HG02884 (cell line): ENCODE data around the gene RGL2.
"Not testable (repeated sequence)": the region's sequence is repeated elsewhere in the genome, so short reads cannot be mapped to it uniquely, and the experiment has no call there.

ENCODE experiments used
- ATAC-seq: cut with Tn5 transposase; IDR thresholded peaks from one replicate; pipeline ENCODE4 v1.9.1; 2021; ENCODE audit warnings: mild to moderate bottlenecking, moderate library complexity; ENCODE audit not compliant: unreplicated experiment

The RGL2 gene

DNA sequence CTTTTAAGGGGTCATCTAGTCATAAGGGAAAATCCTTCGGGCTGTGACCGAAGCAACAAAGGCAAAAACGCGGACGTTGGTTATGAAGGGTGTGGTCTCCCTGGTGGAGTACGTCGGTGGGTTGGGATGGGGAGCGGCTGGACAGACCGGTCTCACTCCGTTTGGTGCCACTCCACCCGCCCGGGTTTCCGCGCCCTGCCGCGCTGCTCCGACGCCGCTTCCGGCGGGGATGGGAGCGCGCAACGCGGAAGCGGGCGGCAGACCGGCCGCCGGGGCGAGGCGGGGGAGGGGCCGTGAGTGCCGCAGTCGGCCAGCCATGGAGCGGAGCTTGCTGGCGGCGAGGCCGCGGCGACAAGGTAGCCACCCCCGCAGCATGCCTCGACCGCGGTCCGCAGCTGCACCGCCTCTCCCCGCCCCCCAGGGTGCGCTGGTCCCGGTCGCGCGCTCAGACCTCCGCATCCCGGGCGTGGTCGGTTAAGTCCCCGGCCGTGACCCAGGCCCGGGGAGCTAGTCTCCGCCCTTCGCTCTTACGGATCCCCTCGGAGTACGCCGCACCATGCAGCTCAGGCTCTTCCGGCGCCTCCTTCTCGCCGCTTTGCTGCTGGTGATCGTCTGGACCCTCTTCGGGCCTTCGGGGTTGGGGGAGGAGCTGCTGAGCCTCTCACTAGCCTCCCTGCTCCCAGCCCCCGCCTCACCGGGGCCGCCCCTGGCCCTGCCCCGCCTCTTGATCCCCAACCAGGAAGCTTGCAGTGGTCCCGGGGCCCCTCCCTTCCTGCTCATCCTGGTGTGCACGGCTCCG lies 21.7 kb downstream of the RGL2 start, which contains the start of gene B3GALT4:
TSS of gene B3GALT4 (plus strand) at position 260 of the 799 bp plus-strand sequence. CDS start at position 557, 297 bp downstream.
- ATAC-seq, result peak; percentile 43

DNA sequence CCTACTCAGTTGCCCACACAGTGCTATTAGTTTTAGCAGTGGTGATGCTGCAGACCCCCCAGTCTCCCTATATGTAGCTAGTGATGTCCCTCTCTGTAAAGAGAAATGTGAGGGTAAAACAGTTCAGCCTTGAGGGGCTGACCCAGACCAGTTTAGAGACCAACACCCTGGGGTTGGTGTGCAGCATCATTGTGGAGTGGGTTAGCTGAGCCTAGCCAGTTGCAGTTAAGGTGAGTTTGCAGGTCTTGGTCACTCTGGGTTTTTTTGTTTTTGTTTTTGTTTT lies 22.2 kb downstream of the RGL2 start:
- ATAC-seq, result no peak

DNA sequence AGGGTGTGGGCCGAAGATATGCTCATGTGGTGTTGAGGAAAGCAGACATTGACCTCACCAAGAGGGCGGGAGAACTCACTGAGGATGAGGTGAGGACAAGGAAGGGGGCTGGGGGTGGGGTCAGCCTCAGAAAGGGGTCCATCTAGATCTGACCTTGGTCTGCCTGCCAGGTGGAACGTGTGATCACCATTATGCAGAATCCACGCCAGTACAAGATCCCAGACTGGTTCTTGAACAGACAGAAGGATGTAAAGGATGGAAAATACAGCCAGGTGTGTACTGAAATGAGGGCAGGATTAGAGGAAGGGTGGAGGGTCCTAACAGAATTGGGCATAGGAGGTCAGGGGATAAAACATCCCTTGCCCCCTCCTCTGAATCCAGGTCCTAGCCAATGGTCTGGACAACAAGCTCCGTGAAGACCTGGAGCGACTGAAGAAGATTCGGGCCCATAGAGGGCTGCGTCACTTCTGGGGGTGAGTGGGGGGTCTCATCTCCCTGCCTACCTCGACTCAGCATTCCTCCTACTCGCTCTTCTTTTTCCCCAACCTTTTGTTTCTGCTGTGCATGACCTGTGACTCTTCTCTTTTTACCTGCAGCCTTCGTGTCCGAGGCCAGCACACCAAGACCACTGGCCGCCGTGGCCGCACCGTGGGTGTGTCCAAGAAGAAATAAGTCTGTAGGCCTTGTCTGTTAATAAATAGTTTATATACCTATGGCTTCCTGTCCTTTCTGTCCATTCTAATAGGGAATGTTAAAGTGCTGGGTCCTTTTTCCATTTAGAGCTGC lies 22.8 kb downstream of the RGL2 start:
- ATAC-seq, result not testable (repeated sequence)

DNA sequence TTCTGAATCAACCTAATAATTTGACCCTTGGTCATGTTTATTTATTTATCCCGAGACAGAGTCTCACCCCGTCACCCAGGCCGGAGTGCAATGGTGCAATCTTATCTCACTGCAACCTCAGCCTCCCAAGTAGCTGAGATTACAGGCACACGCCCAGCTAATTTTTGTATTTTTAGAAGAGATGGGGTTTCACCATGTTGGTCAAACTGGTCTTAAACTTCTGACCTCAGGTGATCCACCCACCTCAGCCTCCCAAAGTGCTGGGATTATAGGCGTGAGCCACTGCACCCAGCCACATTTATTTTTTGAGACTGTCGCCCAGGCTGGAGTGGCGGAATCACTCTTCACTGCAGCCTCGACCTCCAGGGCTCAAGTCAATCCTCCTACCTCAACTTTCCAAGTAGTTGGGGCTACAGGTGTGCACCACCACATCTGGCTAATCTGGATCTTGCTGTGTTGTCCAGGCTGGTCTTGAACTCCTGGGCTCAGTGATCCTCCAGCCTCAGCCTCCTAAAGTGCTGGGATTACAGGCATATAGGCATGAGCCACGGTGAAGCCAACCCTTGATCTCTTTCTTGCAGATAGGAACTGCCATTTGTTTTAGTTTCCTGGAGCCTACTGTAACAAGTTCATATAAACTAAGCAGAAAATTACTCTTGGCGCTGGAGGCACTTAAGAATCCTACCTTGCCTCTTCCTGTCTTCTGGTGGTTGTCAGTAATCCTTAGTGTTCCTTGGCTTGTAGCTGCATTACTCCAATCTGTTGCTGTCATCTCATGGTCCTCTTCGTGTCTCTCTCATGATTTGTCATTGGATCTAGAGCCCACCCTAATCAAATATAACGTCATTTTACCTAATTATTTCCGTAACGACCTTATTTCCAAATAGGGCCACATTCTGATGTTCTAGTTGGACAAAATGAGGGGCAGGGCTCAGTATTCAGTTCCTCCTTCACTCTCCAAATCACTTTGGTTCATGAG lies 24.5 kb downstream of the RGL2 start:
- no peak for ATAC-seq

DNA sequence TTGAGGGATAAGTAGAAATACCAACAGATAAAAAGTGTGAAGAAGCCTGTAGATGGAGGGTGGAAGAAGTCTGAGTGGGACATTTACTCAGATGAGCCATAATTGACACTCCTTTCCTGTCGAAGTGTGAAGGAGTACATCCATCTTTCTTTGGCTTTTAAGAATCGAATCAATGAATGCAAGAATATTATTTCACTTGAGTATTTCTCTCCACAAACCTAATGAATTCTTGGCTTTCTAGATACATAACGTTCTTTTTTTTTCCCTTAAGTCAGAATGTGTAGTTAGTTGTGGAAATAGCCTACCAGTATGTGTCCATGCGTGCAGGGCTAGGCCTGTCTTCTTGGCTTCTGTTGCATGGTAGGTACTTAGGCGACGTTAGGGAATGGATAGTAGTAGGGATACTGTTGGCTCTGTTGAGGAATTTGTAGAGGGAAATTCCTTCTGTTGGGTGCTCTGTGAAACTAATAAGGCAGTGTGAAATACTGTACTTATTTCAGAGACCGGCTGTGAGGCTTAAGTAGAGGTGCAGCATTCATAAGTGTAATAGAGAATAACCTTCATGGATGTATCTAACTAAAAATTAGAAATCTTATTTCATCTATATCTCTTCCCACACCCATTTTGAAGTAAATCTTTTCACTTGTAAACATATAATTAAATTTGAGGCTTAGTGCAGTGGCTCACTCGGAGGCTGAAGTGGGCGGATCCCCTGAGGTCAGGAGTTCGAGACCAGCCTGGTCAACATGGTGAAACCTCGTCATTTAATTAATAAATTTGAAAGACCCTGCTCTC lies 25.4 kb downstream of the RGL2 start:
- no peak for ATAC-seq

DNA sequence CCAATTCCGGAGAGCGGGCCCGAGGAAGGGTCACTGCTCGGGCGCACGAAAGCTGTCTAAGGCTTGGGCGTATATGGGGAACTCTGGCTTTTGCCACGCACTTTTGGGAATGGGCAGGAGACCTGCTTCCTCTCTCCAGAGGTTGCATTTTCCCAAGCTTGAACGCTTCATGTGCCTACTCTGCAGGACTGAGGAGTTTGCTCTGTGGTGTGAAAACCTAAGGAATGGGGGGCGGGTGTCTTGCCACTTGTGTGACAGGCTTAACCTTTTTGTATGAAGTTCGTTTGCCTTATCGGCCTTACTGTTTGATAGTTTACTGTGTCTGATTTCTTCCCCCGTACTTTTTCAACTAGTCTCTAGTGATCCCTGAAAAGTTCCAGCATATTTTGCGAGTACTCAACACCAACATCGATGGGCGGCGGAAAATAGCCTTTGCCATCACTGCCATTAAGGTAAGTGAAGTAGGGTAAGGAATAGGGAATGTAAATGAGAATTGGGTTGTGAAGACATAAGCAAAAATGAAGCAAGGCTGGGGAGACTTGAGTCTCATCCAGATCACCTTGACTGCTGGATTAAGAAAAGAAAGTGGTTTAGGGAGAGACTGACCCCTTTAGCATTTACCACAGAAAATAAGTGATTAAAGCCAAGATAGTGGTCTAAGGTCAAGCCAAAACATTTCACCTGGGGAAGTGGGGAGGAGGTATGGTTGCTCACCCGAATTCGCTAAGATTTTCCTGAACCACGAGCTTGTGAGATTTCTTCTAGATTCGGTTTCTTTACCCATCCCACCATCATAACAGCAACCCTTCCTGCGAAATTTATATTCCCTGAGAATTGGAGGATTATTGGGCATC lies 26.2 kb downstream of the RGL2 start:
- no peak for ATAC-seq

DNA sequence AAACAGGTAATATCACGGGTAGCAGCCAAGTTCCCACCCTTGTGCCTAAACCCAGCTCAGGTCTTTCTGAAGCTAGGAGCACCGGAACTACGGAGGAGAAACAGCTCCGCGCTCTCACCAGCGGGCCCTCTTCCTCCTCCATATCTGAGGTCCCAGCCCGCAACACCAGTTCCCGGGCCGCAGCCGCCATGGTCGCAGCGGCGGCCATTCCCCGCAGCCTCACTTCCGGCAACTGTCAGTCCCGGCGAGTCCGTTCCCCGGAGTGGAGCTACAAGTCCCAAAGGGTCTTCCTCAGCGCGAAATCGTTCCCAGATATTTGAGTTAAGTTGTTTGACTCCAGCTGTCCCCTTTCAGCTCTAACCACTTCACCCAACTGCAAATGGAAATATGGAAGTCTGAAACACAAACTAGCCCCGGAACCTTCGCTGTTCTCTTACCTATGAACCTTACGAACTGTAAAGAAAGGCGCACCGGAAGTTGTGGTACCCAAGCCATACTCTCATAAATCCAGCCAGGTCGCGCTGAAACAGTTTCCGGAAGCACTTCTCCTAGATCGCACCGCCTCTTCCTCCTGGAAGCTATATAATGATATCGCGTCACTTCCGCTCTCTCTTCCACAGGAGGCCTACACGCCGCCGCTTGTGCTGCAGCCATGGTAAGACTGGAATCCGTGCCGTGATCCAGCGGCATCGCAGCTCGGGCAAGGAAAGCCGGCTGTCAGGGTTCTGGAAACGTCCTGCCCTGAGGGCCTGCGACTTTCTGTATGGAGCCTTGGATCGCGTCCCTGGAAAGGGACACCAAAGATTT lies 27.1 kb downstream of the RGL2 start, which contains the start of the genes RPS18 and VPS52:
TSS of gene RPS18 (plus strand) at position 608 of the 807 bp plus-strand sequence. CDS start at position 653, 45 bp downstream.
TSS of gene VPS52 (minus strand) at position 409 of the 807 bp plus-strand sequence. CDS start at position 208, 201 bp downstream.
- ATAC-seq, result peak; percentile 79

DNA sequence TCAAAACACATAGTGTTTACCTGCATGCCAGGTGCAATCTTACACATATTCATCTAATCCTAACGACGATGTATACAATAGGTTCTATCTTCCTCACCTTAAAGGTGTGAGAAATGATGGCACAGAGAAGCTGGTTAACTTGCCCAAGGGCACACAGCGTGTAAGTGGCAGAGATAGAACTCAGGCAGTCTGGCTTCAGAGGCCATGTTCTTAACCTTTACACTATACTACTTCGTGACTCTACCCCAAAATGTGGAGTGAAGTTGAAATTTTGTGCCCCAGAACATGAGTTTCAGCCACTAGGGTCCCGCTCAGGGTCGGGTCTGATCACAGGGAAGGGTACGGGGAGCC lies 27.6 kb downstream of the RGL2 start:
- ATAC-seq, result no peak

DNA sequence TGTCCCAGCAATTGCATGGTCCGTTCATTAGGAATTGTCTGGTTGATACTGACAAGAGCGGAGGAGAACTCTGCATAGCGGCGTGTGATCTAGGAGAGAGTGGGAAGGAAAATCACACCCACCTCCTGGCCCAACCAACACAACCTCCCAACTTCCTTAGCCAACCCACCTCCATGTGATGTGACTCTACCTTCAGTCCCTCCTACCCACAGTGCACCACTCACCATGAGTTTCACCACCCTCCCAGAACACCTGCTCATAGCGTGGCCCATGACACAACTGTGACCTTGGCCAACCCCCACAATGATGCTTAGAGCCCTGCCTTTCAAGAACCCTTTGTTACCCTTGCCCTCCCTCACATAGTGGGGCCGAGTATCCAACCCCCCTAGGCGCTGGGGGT lies 34.7 kb downstream of the RGL2 start:
- ATAC-seq, result no peak

DNA sequence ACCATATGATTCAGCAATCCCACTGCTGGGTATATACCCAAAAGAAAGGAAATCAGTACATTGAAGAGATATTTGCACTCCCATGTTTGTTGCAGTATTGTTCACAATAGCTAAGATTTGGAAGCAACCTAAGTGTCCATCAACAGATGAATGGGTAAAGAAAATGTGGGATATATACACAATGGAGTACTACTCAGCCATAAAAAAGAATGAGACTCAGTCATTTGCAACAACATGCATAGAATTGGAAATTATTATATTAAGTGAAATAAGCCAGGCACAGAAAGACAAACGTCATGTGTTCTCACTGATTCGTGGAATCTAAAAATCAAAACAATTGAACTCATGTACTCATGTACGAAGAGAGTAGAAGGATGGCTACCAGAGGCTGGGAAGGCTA lies 36.3 kb downstream of the RGL2 start:
- not testable (repeated sequence) for ATAC-seq

DNA sequence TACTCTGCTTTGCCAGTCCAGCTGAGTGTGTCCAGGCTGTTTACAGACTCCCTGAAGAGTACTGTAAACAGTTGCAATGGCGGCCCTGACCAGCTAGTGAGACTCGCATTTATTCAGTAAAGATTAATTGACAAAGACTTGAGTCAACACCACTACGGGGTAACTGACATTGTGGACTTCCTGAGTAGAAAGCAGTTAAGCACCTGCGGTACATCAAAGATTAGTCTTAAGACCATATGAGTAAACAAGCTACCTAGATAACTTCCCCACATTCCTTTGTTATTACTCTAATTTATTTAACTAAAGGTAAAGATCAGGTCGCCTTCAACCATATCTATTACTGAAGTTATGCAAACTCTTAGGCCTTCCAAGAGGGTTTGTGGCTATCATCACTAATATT lies 39.7 kb downstream of the RGL2 start:
- ATAC-seq, result no peak

DNA sequence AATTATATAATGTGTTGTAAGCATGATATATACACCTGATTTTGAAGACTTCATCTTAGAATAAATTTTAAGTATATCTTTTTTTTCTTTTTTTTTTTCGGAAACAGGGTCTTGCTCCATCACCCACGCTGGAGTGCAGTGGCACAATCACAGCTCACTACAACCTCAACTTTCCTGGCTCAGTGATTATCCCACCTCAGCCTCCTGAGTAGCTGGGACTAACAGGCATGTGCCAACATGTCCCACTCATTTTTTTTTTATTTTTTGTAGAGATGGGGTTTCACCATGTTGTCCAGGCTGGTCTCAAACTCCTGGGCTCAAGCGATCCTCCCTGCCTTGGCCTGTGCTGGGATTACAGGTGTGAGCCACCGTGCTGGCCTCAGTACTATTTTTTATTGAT lies 44.2 kb downstream of the RGL2 start:
- no peak for ATAC-seq

DNA sequence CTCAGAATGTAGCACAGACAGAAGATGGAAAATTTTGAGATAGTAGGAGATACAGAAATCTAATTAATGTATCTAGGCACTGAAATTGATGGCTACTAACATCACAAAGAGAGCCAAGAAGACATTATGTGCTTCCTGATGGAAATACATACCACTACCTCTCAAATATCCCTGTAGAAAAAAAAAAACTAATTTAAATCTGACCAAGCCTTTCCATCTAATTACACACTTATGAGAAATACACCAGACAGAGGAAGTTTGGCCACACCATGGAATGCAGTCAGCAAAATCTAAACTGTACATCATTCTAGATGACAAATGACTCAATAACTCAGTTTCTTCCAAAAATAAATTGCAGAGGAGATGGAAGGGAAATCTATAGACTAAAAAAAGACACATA lies 46.0 kb downstream of the RGL2 start:
- no peak for ATAC-seq

DNA sequence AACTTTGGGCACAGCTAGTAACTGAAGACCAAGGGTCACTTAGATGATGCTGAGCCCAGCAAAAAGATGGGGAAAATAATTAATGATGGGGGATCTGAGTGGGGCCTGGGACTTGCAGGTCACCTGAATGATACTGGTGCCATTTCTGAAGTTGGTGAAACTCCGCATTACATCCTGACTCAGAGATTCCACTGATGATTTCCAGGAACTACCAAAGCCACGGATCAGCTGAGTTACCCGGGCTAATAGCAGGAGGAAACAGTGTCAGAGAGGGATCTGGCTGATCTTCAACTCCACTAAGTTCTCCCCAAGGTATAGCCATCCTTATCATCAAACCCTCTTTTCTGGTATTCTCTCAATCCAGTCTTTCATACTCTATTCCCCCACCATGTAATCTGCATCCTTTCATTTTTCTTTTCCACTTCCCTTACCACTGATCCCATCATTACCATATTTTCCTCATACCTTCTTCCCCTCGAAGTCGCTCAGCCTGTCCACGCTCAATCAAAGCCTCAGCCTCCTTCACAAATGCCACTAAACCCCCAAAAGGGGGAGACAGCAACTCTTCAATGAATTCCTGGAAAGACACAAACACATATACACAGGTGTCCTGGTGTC lies 47.2 kb downstream of the RGL2 start:
- no peak for ATAC-seq

DNA sequence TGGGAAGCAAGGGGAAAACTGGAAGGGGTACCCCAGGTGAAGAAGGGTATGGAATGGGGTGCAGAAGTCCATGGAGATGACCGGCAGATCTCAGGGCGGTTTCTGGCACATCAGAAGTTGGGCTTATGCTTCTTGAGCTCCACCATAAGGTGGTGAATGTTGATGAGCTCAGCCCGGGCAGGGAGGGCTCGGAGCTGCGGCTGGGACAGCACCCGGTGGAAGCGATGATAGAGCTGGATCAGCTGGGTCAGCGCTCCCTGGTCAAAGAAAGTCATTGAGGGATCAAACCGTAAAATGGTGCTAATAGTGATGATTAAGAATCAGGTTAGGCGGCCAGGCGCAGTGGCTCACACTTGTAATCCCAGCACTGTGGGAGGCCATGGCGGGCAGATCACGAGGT lies 48.0 kb downstream of the RGL2 start:
- no peak for ATAC-seq

DNA sequence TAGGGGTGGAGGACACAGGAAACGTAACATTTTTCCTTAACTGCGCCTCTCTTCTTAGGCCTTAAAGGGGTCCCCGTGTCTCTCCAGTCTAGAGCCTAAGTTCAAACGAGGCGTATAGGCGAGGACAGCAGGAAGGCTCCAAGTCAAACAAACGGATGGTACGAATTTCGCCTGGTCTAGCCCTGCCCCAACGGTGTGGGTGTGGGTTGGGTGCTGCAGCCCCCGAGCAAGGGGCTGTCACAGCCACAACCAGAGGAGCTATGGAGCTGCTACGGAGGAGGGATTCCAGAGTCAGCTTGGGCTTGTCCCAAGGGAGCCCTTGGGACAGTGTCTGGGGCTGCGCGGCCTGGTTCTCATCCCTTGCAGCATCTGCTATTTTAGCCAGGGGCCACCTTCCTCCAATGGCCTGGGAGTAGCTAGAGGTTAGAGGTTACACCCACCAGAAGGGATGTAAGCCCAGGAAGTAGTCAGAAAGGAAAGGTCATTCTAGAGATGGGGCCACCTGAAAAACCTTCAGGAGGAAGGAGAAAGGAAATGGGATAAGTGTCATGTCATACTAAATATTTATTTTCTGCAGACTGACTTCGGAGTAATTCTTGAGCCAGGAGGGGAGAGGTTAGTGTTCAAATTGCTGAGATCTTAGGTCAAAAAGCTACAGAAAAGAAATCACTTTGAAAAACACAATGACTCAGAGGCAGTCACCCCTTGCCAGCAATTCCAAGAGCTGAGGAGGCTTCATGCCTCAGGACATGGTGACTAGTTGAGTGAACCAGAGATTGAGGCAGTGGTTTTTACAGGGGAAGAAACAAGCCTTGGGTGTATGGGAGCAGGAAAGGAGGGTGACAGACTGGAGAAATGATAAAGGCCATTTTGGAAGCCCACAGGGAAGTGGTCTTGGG lies 48.8 kb downstream of the RGL2 start:
- no peak for ATAC-seq
